Measurements from ENCODE around the gene WFDC1.

- no peak for TF ChIP-seq CTCF (IDR thresholded peaks at IDR 0.05)
- TF ChIP-seq ZFX (IDR thresholded peaks at IDR 0.05; ENCODE audit: borderline replicate concordance): no peak
These were observed at the start of gene WFDC1 for GRCh38 chr16:84294531-84295142.
